Measurements from ENCODE around the gene ROBO1.

DNA sequence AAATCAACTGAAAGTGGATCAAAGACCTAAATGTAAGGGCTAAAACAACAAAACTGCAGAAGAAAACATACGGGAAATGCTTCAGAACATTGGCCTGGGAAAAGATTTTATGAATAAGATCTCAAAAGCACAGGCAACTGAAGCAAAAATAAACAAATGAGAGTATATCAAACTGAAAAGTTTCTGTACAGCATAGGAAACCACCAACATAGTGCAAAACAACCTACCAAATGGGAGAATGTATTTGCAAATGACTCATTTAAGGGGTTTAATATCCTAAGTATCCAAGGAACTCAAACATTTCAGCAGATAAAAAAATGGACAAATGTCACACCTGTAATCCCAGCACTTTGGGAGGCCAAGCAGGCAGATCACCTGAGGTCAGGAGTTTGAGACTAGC is 489.1 kb downstream of the ROBO1 start:
- TF ChIP-seq EZH2 (IDR thresholded peaks at IDR 0.05) = no peak
- no peak for TF ChIP-seq POLR2AphosphoS5 (IDR thresholded peaks at IDR 0.05; ENCODE audit: borderline replicate concordance, low read depth, low read length)
- TF ChIP-seq FOXP2 (optimal IDR thresholded peaks at IDR 0.05; ENCODE audit: control extremely low read depth, extremely low read length, insufficient read depth) = no peak

Data from SK-N-MC (cell line).